ENCODE measurements around the gene WNT4.

The WNT4 gene

DNA sequence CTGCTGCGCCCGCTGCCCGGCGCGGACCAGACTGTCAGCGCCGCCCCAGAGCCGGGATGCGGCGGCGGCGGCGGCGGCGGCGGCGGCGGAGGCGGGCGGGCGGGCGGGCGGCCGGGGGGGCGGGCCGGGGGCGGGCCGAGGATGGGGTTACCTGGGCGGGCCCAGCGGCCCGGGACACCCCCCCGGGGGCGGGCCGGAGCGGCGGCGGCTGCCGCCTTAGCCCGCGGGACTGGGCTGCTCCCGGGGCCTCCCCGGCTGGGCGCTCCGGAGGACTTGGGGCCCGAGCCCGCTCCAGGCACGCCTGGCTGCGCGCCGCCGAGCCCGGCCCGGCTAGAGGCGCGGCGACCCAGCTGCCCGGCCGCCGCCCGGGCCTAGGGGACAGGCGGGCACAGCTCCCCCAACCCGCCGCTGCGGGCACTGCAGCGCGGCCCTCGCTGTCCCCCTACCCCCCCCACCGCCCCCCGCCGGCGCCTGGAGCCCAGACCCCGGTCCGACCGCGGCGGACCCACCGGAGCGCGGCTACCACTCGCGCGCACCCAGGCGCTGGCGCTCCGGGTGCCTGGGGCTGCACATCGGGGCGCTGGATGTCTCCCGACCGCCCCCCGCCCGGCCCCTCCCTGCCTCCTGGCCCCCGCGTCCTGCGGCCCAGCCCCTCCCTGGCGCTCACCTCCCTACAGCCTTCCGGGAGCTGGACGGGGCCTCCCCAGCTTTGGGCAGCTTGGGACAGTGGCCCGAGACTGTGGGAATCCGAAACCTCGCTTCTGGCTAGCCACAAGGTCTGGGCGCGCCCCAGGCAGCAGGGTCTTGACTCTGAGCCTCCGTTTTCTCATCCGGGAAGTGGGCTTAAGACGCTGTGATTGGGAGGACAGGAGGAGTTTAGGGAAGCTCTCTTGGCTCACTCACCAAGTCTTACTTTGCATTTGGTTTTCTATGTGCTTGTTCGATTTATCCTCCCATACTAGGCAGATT lies at the start of gene WNT4:
TSS of gene WNT4 (minus strand) at position 33 of the 969 bp plus-strand sequence. CDS start 175 bp downstream, outside the sequence.
- ATAC-seq = peak; percentile 45

DNA sequence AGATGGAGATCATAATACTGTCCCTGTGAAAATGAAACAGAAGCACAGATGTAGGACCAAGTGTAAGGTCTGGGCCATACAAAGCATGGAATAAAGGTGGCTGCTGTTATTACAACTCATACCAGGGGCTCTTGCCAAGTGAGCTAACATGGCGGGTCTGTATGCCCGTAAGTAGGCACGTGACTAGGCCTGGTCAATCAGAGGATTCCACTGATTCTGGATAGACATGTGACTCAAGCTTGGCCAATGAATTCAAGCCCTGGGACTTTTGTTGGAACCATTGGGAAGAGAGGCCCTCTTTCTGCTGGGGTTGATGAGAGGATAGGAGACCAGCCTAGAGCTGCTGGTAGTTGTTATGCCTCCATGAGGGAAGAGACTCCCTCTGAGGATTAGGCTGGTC lies 47.8 kb upstream of the WNT4 start:
- ATAC-seq = no peak

More for the DNA sequence above, at the start of gene WNT4:
- no peak for TF ChIP-seq ARNTL (CRISPR knock-in tag; IDR thresholded peaks at IDR 0.05; ENCODE audit: borderline replicate concordance, low read depth)
- no peak for TF ChIP-seq ZFP3 (CRISPR knock-in tag; IDR thresholded peaks at IDR 0.05)
- TF ChIP-seq, protein P1, sequence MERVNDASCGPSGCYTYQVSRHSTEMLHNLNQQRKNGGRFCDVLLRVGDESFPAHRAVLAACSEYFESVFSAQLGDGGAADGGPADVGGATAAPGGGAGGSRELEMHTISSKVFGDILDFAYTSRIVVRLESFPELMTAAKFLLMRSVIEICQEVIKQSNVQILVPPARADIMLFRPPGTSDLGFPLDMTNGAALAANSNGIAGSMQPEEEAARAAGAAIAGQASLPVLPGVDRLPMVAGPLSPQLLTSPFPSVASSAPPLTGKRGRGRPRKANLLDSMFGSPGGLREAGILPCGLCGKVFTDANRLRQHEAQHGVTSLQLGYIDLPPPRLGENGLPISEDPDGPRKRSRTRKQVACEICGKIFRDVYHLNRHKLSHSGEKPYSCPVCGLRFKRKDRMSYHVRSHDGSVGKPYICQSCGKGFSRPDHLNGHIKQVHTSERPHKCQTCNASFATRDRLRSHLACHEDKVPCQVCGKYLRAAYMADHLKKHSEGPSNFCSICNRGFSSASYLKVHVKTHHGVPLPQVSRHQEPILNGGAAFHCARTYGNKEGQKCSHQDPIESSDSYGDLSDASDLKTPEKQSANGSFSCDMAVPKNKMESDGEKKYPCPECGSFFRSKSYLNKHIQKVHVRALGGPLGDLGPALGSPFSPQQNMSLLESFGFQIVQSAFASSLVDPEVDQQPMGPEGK (CRISPR knock-in tag; IDR thresholded peaks at IDR 0.05; ENCODE audit: borderline replicate concordance) = no peak
- TF ChIP-seq, protein P2, sequence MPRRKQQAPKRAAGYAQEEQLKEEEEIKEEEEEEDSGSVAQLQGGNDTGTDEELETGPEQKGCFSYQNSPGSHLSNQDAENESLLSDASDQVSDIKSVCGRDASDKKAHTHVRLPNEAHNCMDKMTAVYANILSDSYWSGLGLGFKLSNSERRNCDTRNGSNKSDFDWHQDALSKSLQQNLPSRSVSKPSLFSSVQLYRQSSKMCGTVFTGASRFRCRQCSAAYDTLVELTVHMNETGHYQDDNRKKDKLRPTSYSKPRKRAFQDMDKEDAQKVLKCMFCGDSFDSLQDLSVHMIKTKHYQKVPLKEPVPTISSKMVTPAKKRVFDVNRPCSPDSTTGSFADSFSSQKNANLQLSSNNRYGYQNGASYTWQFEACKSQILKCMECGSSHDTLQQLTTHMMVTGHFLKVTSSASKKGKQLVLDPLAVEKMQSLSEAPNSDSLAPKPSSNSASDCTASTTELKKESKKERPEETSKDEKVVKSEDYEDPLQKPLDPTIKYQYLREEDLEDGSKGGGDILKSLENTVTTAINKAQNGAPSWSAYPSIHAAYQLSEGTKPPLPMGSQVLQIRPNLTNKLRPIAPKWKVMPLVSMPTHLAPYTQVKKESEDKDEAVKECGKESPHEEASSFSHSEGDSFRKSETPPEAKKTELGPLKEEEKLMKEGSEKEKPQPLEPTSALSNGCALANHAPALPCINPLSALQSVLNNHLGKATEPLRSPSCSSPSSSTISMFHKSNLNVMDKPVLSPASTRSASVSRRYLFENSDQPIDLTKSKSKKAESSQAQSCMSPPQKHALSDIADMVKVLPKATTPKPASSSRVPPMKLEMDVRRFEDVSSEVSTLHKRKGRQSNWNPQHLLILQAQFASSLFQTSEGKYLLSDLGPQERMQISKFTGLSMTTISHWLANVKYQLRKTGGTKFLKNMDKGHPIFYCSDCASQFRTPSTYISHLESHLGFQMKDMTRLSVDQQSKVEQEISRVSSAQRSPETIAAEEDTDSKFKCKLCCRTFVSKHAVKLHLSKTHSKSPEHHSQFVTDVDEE (CRISPR knock-in tag; IDR thresholded peaks at IDR 0.05) = no peak
- TF ChIP-seq RARB (CRISPR knock-in tag; IDR thresholded peaks at IDR 0.05) = no peak

More for the DNA sequence above, 47.8 kb upstream of the WNT4 start:
- TF ChIP-seq, protein P1 (CRISPR knock-in tag; IDR thresholded peaks at IDR 0.05; ENCODE audit: borderline replicate concordance) = no peak
- no peak for TF ChIP-seq ZNF8 (CRISPR knock-in tag; IDR thresholded peaks at IDR 0.05)
- no peak for TF ChIP-seq ZNF565 (CRISPR knock-in tag; conservative IDR thresholded peaks at IDR 0.05; ENCODE audit: low read depth)
- TF ChIP-seq, protein P2 (CRISPR knock-in tag; IDR thresholded peaks at IDR 0.05) = no peak
- TF ChIP-seq, protein P3, sequence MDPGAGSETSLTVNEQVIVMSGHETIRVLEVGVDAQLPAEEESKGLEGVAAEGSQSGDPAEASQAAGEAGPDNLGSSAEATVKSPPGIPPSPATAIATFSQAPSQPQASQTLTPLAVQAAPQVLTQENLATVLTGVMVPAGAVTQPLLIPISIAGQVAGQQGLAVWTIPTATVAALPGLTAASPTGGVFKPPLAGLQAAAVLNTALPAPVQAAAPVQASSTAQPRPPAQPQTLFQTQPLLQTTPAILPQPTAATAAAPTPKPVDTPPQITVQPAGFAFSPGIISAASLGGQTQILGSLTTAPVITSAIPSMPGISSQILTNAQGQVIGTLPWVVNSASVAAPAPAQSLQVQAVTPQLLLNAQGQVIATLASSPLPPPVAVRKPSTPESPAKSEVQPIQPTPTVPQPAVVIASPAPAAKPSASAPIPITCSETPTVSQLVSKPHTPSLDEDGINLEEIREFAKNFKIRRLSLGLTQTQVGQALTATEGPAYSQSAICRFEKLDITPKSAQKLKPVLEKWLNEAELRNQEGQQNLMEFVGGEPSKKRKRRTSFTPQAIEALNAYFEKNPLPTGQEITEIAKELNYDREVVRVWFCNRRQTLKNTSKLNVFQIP (CRISPR knock-in tag; IDR thresholded peaks at IDR 0.05; ENCODE audit: borderline replicate concordance, low read depth) = no peak
- TF ChIP-seq BACH2 (CRISPR knock-in tag; IDR thresholded peaks at IDR 0.05; ENCODE audit: borderline replicate concordance) = no peak
- no peak for TF ChIP-seq CSDC2 (CRISPR knock-in tag; IDR thresholded peaks at IDR 0.05)
- no peak for TF ChIP-seq ZC3H10 (CRISPR knock-in tag; IDR thresholded peaks at IDR 0.05)
- TF ChIP-seq, protein P4, sequence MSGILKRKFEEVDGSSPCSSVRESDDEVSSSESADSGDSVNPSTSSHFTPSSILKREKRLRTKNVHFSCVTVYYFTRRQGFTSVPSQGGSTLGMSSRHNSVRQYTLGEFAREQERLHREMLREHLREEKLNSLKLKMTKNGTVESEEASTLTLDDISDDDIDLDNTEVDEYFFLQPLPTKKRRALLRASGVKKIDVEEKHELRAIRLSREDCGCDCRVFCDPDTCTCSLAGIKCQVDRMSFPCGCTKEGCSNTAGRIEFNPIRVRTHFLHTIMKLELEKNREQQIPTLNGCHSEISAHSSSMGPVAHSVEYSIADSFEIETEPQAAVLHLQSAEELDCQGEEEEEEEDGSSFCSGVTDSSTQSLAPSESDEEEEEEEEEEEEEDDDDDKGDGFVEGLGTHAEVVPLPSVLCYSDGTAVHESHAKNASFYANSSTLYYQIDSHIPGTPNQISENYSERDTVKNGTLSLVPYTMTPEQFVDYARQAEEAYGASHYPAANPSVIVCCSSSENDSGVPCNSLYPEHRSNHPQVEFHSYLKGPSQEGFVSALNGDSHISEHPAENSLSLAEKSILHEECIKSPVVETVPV (CRISPR knock-in tag; IDR thresholded peaks at IDR 0.05) = no peak
- TF ChIP-seq ISL1 (CRISPR knock-in tag; IDR thresholded peaks at IDR 0.05) = no peak
- no peak for TF ChIP-seq RARB (CRISPR knock-in tag; IDR thresholded peaks at IDR 0.05)
- no peak for TF ChIP-seq SNAI2 (CRISPR knock-in tag; IDR thresholded peaks at IDR 0.05)
- TF ChIP-seq ZFP3 (CRISPR knock-in tag; IDR thresholded peaks at IDR 0.05) = no peak
- TF ChIP-seq, protein P5, sequence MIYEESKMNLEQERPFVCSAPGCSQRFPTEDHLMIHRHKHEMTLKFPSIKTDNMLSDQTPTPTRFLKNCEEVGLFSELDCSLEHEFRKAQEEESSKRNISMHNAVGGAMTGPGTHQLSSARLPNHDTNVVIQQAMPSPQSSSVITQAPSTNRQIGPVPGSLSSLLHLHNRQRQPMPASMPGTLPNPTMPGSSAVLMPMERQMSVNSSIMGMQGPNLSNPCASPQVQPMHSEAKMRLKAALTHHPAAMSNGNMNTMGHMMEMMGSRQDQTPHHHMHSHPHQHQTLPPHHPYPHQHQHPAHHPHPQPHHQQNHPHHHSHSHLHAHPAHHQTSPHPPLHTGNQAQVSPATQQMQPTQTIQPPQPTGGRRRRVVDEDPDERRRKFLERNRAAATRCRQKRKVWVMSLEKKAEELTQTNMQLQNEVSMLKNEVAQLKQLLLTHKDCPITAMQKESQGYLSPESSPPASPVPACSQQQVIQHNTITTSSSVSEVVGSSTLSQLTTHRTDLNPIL (CRISPR knock-in tag; IDR thresholded peaks at IDR 0.05; ENCODE audit: low read depth) = no peak
- no peak for TF ChIP-seq GLIS3 (CRISPR knock-in tag; IDR thresholded peaks at IDR 0.05)
- no peak for TF ChIP-seq TOX (CRISPR knock-in tag; IDR thresholded peaks at IDR 0.05; ENCODE audit: borderline replicate concordance)

Measured in SK-N-SH treated with all-trans-retinoic acid at 6 μM for 48 hours (cell line).